WTC11 (cell line): Measurements from ENCODE around the gene CHD9. TPM values are rescaled to one million over a fixed set of nuclear protein-coding genes. Genes with fewer than 3 reads are reported as not detected.

Experiments
- ATAC-seq: fragments of 200-7000 bp; cut with Tn5 transposase; 2 replicates; pipeline ENCODE4 v1.10.0; 2021; ENCODE audit warnings: mild to moderate bottlenecking, moderate library complexity
- CTCF ChIA-PET: fragments of 300-600 bp; sonication (Branson Sonifier 250); formaldehyde crosslinking; loops from one replicate; lab custom pipeline; 2021; ENCODE audit warnings: antibody characterized with exemption; lab: Charles Lee
- POLR2A ChIA-PET: fragments of 350-600 bp; sonication (Branson Sonifier 250); formaldehyde crosslinking; loops from one replicate; lab custom pipeline; 2021; ENCODE audit warnings: antibody characterized with exemption; lab: Charles Lee
- DNase-seq: peaks from one replicate; pipeline ENCODE4 v3.0.0; 2021; ENCODE audit warnings: low spot score
- H3K27ac Mint-ChIP-seq: 2 replicates; pipeline ENCODE4 v1.8.0; 2021; ENCODE audit warnings: mixed read lengths
- H3K27me3 Mint-ChIP-seq: 2 replicates; pipeline ENCODE4 v1.8.0; 2021; ENCODE audit warnings: low read depth, mild to moderate bottlenecking, moderate library complexity, mixed read lengths
- H3K36me3 Mint-ChIP-seq: 2 replicates; pipeline ENCODE4 v1.8.0; 2021; ENCODE audit warnings: mixed read lengths
- H3K4me1 Mint-ChIP-seq: 2 replicates; pipeline ENCODE4 v1.8.0; 2022; ENCODE audit warnings: mixed read lengths
- H3K4me3 Mint-ChIP-seq: 2 replicates; pipeline ENCODE4 v1.8.0; 2021; ENCODE audit warnings: mild to moderate bottlenecking, moderate library complexity, mixed read lengths
- H3K9me3 Mint-ChIP-seq: 2 replicates; pipeline ENCODE4 v1.8.0; 2021; ENCODE audit warnings: mixed read lengths
- ATF1 ChIP-seq: sonication (generic); formaldehyde crosslinking; IDR thresholded peaks from 2 replicates; pipeline ENCODE4 v1.8.1; 2023; ENCODE audit warnings: mild to moderate bottlenecking, moderate library complexity, missing genetic modification reagents
- CREB1 ChIP-seq: sonication (generic); formaldehyde crosslinking; IDR thresholded peaks from 2 replicates; pipeline ENCODE4 v1.8.0; 2023; ENCODE audit warnings: mild to moderate bottlenecking, missing genetic modification reagents
- EMX1 ChIP-seq: fragments of 250-450 bp; sonication (Bioruptor Pico); IDR thresholded peaks from 2 replicates; pipeline ENCODE4 v1.8.0; 2021; ENCODE audit warnings: mild to moderate bottlenecking
- FOXP1 ChIP-seq: sonication (generic); formaldehyde crosslinking; IDR thresholded peaks from 2 replicates; pipeline ENCODE4 v1.8.0; 2022; ENCODE audit warnings: missing genetic modification reagents, mild to moderate bottlenecking, moderate library complexity, borderline replicate concordance
- GTF2I ChIP-seq: fragments of 250-450 bp; sonication (Bioruptor Pico); conservative IDR thresholded peaks from 2 replicates; pipeline ENCODE4 v1.4.0; 2021; ENCODE audit warnings: mild to moderate bottlenecking
- HMGA2 ChIP-seq: fragments of 250-450 bp; sonication (Bioruptor Pico); IDR thresholded peaks from 2 replicates; pipeline ENCODE4 v1.4.0; 2021; ENCODE audit warnings: mild to moderate bottlenecking, moderate library complexity
- JAZF1 ChIP-seq: fragments of 250-450 bp; sonication (Bioruptor Pico); IDR thresholded peaks from 2 replicates; pipeline ENCODE4 v1.9.0; 2021; ENCODE audit warnings: moderate library complexity, mild to moderate bottlenecking, inconsistent platforms
- KAT7 ChIP-seq: sonication (generic); formaldehyde crosslinking; IDR thresholded peaks from 2 replicates; pipeline ENCODE4 v1.8.1; 2023; ENCODE audit warnings: missing genetic modification reagents, mild to moderate bottlenecking, borderline replicate concordance
- OVOL2 ChIP-seq: fragments of 250-450 bp; sonication (Bioruptor Pico); IDR thresholded peaks from 2 replicates; pipeline ENCODE4 v1.9.0; 2021; ENCODE audit warnings: mild to moderate bottlenecking, borderline replicate concordance
- SMAD4 ChIP-seq: sonication (generic); formaldehyde crosslinking; IDR thresholded peaks from 2 replicates; pipeline ENCODE4 v1.8.0; 2022; ENCODE audit warnings: mild to moderate bottlenecking, missing genetic modification reagents
- ZNF121 ChIP-seq: sonication (generic); formaldehyde crosslinking; IDR thresholded peaks from 2 replicates; pipeline ENCODE4 v1.8.0; 2023; ENCODE audit warnings: missing genetic modification reagents
- ZNF396 ChIP-seq: fragments of 250-450 bp; sonication (Bioruptor Pico); IDR thresholded peaks from 2 replicates; pipeline ENCODE4 v1.8.0; 2021; ENCODE audit warnings: mild to moderate bottlenecking, moderate library complexity, borderline replicate concordance
- ZNF416 ChIP-seq: fragments of 250-450 bp; sonication (Bioruptor Pico); IDR thresholded peaks from 2 replicates; pipeline ENCODE4 v1.9.0; 2021; ENCODE audit warnings: mild to moderate bottlenecking, inconsistent platforms
- ZNF423 ChIP-seq: fragments of 250-450 bp; sonication (Bioruptor Pico); IDR thresholded peaks from 2 replicates; pipeline ENCODE4 v2.1.2; 2022; ENCODE audit warnings: mild to moderate bottlenecking, moderate library complexity
- ZNF671 ChIP-seq: fragments of 250-450 bp; sonication (Bioruptor Pico); IDR thresholded peaks from 2 replicates; pipeline ENCODE4 v1.8.0; 2021; ENCODE audit warnings: mild to moderate bottlenecking
- total RNA-seq: library from RNA; stranded (reverse); gene quantifications from 3 replicates; pipeline ENCODE4 v1.2.3, GENCODE V29; 2021
- TF ChIP-seq, protein P1 (sequence below): sonication (generic); formaldehyde crosslinking; IDR thresholded peaks from 2 replicates; pipeline ENCODE4 v1.8.0; 2022; ENCODE audit warnings: mild to moderate bottlenecking, missing genetic modification reagents
- TF ChIP-seq, protein P2 (sequence below): sonication (generic); formaldehyde crosslinking; IDR thresholded peaks from 2 replicates; pipeline ENCODE4 v1.8.0; 2022; ENCODE audit warnings: mild to moderate bottlenecking, missing genetic modification reagents
- TF ChIP-seq, protein P3 (sequence below): sonication (generic); formaldehyde crosslinking; conservative IDR thresholded peaks from 2 replicates; pipeline ENCODE4 v1.8.1; 2022; ENCODE audit warnings: mild to moderate bottlenecking, missing genetic modification reagents
- TF ChIP-seq, protein P4 (sequence below): sonication (generic); formaldehyde crosslinking; IDR thresholded peaks from 2 replicates; pipeline ENCODE4 v1.8.0; 2022; ENCODE audit warnings: mild to moderate bottlenecking, missing genetic modification reagents
- TF ChIP-seq, protein P5 (sequence below): sonication (generic); formaldehyde crosslinking; IDR thresholded peaks from 2 replicates; pipeline ENCODE4 v1.8.1; 2023; ENCODE audit warnings: mild to moderate bottlenecking, missing genetic modification reagents, borderline replicate concordance
- TF ChIP-seq, protein P6 (sequence below): sonication (generic); formaldehyde crosslinking; IDR thresholded peaks from 2 replicates; pipeline ENCODE4 v1.8.1; 2022; ENCODE audit warnings: mild to moderate bottlenecking, missing genetic modification reagents, moderate library complexity, borderline replicate concordance
- TF ChIP-seq, protein P7 (sequence below): fragments of 250-450 bp; sonication (Bioruptor Pico); IDR thresholded peaks from 2 replicates; pipeline ENCODE4 v1.9.0; 2021; ENCODE audit warnings: moderate library complexity, mild to moderate bottlenecking, inconsistent platforms, borderline replicate concordance

The CHD9 gene
- total RNA-seq, 1 experiment from 2014 or later, result 31.3 TPM

DNA sequence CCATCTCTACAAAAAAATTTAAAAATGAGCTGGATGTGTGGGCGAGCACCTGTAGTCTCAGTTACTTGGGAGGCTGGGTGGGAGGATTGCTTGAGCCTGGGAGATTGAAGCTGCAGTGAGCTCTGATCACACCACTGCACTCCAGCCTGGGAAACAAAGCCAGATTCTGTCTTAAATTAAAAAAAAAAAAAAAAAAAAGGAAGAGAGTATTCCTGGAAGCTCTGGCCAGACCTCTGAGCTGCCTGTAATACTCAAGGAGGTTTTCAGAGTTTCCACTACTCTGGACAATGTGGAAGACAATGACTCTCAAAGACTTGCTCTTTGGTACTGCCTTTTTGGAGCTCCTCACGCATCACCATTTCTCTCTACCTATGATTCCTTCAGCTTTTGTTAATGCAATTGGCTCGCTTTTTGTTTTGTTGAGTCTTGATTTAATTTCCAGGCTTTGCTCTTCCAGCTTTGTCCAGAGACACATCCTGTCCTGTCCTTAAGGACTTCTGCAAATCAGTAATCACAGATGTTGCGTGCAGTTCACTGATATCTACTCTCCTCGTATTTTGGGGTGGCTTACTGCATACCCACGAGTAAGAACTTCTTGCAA is 10.8 kb downstream of the CHD9 start:
- no peak for ATAC-seq
- no peak for DNase-seq
- Mint-ChIP-seq H3K36me3 (peaks cover 11% of the 10 kb centered on the region), H3K27me3 (no peaks in the 10 kb centered on the region), H3K9me3 (no peaks in the 10 kb centered on the region), H3K4me1 (peaks cover 25% of the 10 kb centered on the region), H3K27ac (no peak overlapping the region), H3K4me3 (no peak overlapping the region)
- ChIA-PET POLR2A (no interaction called here), CTCF (interaction anchor here (0.9 to 1.0 kb wide), 2 partner anchors 10 to 64 kb away, joined by 3 to 5 read pairs; partner anchors contain the start of gene CHD9)
- TF ChIP-seq JAZF1 (CRISPR knock-in tag) (no peak), KAT7 (no peak), ATF1 (no peak), SMAD4 (CRISPR knock-in tag) (no peak), ZNF416 (CRISPR knock-in tag) (no peak), GTF2I (CRISPR knock-in tag) (no peak)
- TF ChIP-seq, protein P1, sequence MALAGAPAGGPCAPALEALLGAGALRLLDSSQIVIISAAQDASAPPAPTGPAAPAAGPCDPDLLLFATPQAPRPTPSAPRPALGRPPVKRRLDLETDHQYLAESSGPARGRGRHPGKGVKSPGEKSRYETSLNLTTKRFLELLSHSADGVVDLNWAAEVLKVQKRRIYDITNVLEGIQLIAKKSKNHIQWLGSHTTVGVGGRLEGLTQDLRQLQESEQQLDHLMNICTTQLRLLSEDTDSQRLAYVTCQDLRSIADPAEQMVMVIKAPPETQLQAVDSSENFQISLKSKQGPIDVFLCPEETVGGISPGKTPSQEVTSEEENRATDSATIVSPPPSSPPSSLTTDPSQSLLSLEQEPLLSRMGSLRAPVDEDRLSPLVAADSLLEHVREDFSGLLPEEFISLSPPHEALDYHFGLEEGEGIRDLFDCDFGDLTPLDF (CRISPR knock-in tag), result no peak
- TF ChIP-seq, protein P2, sequence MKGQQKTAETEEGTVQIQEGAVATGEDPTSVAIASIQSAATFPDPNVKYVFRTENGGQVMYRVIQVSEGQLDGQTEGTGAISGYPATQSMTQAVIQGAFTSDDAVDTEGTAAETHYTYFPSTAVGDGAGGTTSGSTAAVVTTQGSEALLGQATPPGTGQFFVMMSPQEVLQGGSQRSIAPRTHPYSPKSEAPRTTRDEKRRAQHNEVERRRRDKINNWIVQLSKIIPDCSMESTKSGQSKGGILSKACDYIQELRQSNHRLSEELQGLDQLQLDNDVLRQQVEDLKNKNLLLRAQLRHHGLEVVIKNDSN, result no peak
- TF ChIP-seq, protein P3, sequence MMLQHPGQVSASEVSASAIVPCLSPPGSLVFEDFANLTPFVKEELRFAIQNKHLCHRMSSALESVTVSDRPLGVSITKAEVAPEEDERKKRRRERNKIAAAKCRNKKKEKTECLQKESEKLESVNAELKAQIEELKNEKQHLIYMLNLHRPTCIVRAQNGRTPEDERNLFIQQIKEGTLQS (CRISPR knock-in tag), result no peak
- TF ChIP-seq, protein P4, sequence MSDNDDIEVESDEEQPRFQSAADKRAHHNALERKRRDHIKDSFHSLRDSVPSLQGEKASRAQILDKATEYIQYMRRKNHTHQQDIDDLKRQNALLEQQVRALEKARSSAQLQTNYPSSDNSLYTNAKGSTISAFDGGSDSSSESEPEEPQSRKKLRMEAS (CRISPR knock-in tag), result no peak

DNA sequence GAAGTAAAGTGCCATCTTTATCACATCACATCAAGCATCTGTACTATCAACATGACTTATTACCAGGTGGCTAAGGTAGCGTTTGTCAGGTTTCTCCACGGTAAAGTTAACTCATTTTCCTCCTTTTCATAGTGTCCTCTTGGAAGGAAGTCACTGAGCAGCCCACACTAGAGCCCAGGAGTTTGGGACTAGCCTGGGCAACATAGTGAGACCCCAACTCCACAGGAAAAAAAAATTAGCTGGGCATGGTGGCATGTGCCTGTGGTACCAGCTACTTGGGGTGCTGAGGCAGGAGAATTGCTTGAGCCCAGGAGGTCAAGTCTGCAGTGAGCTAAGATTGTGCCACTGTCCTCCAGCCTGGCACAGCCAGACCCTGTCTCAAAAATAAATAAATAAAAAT is 12.9 kb downstream of the CHD9 start:
- ATAC-seq (no peak), DNase-seq (no peak)
- Mint-ChIP-seq H3K9me3 (no peaks in the 10 kb centered on the region), H3K27me3 (no peaks in the 10 kb centered on the region), H3K36me3 (peaks cover 19% of the 10 kb centered on the region), H3K4me1 (peaks cover 31% of the 10 kb centered on the region), H3K27ac (no peak overlapping the region), H3K4me3 (no peak overlapping the region)
- POLR2A ChIA-PET, result no interaction called here
- CTCF ChIA-PET, result interaction anchor here (1.3 kb wide), 1 partner anchor 13 kb away, joined by 3 read pairs; the partner anchor contains the start of gene CHD9
- no peak for TF ChIP-seq OVOL2 (CRISPR knock-in tag)
- TF ChIP-seq, protein P5, sequence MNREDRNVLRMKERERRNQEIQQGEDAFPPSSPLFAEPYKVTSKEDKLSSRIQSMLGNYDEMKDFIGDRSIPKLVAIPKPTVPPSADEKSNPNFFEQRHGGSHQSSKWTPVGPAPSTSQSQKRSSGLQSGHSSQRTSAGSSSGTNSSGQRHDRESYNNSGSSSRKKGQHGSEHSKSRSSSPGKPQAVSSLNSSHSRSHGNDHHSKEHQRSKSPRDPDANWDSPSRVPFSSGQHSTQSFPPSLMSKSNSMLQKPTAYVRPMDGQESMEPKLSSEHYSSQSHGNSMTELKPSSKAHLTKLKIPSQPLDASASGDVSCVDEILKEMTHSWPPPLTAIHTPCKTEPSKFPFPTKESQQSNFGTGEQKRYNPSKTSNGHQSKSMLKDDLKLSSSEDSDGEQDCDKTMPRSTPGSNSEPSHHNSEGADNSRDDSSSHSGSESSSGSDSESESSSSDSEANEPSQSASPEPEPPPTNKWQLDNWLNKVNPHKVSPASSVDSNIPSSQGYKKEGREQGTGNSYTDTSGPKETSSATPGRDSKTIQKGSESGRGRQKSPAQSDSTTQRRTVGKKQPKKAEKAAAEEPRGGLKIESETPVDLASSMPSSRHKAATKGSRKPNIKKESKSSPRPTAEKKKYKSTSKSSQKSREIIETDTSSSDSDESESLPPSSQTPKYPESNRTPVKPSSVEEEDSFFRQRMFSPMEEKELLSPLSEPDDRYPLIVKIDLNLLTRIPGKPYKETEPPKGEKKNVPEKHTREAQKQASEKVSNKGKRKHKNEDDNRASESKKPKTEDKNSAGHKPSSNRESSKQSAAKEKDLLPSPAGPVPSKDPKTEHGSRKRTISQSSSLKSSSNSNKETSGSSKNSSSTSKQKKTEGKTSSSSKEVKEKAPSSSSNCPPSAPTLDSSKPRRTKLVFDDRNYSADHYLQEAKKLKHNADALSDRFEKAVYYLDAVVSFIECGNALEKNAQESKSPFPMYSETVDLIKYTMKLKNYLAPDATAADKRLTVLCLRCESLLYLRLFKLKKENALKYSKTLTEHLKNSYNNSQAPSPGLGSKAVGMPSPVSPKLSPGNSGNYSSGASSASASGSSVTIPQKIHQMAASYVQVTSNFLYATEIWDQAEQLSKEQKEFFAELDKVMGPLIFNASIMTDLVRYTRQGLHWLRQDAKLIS, result no peak
- no peak for TF ChIP-seq EMX1
- peak; percentile 77 for TF ChIP-seq ZNF121
- TF ChIP-seq ZNF423, result no peak
- no peak for TF ChIP-seq FOXP1

DNA sequence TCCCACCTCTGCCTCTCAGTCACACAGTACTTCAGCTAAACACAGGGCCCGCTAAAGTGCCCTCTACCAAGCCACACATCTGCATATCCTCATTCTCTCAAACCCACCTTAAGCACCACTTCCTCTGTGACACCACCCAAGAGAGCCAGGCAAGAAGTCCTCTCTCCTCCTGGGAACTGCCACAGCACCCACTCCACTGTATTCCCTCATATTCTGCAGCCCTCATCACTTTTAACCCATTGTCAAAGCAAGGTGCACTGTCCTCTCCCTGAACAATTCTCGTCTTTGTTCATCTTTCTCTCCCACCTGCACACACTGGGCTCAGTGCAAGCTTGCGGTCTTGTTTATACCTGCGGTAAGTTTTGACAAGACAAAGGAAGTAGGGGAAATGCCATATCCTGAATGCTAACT is 13.6 kb downstream of the CHD9 start:
- Mint-ChIP-seq H3K27me3 (no peaks in the 10 kb centered on the region), H3K36me3 (peaks cover 26% of the 10 kb centered on the region), H3K4me1 (peaks cover 31% of the 10 kb centered on the region), H3K4me3 (no peak overlapping the region), H3K27ac (peak overlapping the region; percentile 71), H3K9me3 (peaks cover 7% of the 10 kb centered on the region)
- TF ChIP-seq, protein P6, sequence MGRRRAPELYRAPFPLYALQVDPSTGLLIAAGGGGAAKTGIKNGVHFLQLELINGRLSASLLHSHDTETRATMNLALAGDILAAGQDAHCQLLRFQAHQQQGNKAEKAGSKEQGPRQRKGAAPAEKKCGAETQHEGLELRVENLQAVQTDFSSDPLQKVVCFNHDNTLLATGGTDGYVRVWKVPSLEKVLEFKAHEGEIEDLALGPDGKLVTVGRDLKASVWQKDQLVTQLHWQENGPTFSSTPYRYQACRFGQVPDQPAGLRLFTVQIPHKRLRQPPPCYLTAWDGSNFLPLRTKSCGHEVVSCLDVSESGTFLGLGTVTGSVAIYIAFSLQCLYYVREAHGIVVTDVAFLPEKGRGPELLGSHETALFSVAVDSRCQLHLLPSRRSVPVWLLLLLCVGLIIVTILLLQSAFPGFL (CRISPR knock-in tag), result no peak
- TF ChIP-seq ZNF671 (CRISPR knock-in tag) (no peak), ZNF396 (CRISPR knock-in tag) (no peak), CREB1 (CRISPR knock-in tag) (no peak), HMGA2 (CRISPR knock-in tag) (no peak), OVOL2 (CRISPR knock-in tag) (no peak)
- TF ChIP-seq, protein P4 (CRISPR knock-in tag), result no peak
- TF ChIP-seq, protein P7, sequence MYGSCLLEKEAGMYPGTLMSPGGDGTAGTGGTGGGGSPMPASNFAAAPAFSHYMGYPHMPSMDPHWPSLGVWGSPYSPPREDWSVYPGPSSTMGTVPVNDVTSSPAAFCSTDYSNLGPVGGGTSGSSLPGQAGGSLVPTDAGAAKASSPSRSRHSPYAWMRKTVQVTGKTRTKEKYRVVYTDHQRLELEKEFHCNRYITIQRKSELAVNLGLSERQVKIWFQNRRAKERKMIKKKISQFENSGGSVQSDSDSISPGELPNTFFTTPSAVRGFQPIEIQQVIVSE (CRISPR knock-in tag), result no peak
- ChIA-PET POLR2A (no interaction called here), CTCF (interaction anchor here (1.3 kb wide), 1 partner anchor 13 kb away, joined by 3 read pairs; the partner anchor contains the start of gene CHD9)
- ATAC-seq (peak; percentile 46), DNase-seq (no peak)
